Thyroid gland (tissue), 4 donors: ENCODE results near the gene FAM219B. TPM values are rescaled to one million over a fixed set of nuclear protein-coding genes. Genes with fewer than 3 reads are reported as not detected.

Experiments
- DNase-seq, 2 donors: peaks; one replicate each; pipeline ENCODE4 v3.0.0-alpha.2; 2019
- H3K27ac ChIP-seq, 3 donors: fragments of 200-600 bp; sonication (generic); 1 replicate in 2 of 3; 2 replicates in 1 of 3; pipeline ENCODE4 v1.5.1; 2016 to 2019; ENCODE audit warnings: mild to moderate bottlenecking in 1 of 3, moderate library complexity in 1 of 3
- H3K27me3 ChIP-seq: fragments of 200-600 bp; sonication (generic); one replicate; pipeline ENCODE4 v1.5.1; 2019
- H3K36me3 ChIP-seq, 2 donors: fragments of 200-600 bp; sonication (generic); one replicate each; pipeline ENCODE4 v1.5.1; 2016 to 2019
- H3K4me1 ChIP-seq, 2 donors: fragments of 200-600 bp; sonication (generic); one replicate each; pipeline ENCODE4 v1.5.1; 2017 to 2019
- H3K4me3 ChIP-seq, 3 donors: fragments of 200-600 bp; sonication (generic); replicated peaks in 1 of 3; 1 replicate in 2 of 3; 2 replicates in 1 of 3; pipeline ENCODE4 v1.5.1; 2016; ENCODE audit warnings: mild to moderate bottlenecking in 1 of 3
- H3K9me3 ChIP-seq: fragments of 200-600 bp; sonication (generic); one replicate; pipeline ENCODE4 v1.5.1; 2017
- POLR2A ChIP-seq, 2 donors: fragments of 450-650 bp; IDR thresholded peaks; one replicate each; pipeline ENCODE4 v1.6.1; 2017; ENCODE audit warnings: antibody characterized with exemption in 2 of 2, mild to moderate bottlenecking in 2 of 2, moderate library complexity in 1 of 2
- WGBS, 2 donors: methylation state at CpG; one replicate each; pipeline ENCODE4 v1.1.5; 2017; 5-methylcytosine and 5-hydroxymethylcytosine counted together
- intact Hi-C: fragments of 100-400 bp; cut with DNase I; formaldehyde crosslinking; loops from one replicate; pipeline ENCODE4 v1.15.1; 2023
- total RNA-seq, 4 donors: library from RNA; depleted of rRNA; stranded (reverse); fragments of >200 nt; gene quantifications; one replicate each; pipeline ENCODE4 v1.2.3, GENCODE V29; 2016
- TF ChIP-seq, protein P1 (sequence below), 6 experiments: fragments of 200-600 bp in 3 of 6; fragments of 450-650 bp in 3 of 6; sonication (generic) in 3 of 6; IDR thresholded peaks; one replicate each; pipeline ENCODE4 v1.5.1; 2016 to 2019; ENCODE audit warnings: antibody characterized with exemption in 6 of 6, mild to moderate bottlenecking in 2 of 6, inconsistent platforms in 1 of 6, moderate library complexity in 1 of 6

The FAM219B gene
- total RNA-seq, 4 donors from 2014 or later = 72.1 to 136 (median 88.2) TPM

DNA sequence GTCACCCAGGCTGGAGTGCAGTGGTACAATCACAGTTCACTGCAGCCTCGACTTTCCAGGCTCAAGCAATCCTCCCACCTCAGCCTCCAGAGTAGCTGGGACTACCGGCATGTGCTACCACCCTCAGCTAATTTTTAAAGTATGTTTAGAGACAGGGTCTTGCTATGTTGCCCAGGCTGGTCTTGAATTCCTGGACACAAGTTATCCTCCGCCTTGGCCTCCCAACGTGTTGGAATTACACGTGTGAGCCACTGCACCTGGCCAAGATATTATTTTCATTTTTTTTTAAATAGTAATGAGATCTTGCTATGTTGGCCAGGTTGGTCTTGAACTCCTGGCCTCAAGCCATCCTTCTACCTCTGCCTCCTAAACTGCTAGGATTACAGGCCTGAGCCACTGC, 21.2 kb downstream of the FAM219B start:
- Histone ChIP-seq H3K27ac (no peak overlapping the region), H3K4me1 (peaks cover 4 to 22% of the 10 kb centered on the region in 2 donors), H3K27me3 (no peaks in the 10 kb centered on the region), H3K36me3 (no peaks in the 10 kb centered on the region), H3K4me3 (no peak overlapping the region), H3K9me3 (no peaks in the 10 kb centered on the region)
- intact Hi-C loops = no loop called here
- TF ChIP-seq, protein P1, sequence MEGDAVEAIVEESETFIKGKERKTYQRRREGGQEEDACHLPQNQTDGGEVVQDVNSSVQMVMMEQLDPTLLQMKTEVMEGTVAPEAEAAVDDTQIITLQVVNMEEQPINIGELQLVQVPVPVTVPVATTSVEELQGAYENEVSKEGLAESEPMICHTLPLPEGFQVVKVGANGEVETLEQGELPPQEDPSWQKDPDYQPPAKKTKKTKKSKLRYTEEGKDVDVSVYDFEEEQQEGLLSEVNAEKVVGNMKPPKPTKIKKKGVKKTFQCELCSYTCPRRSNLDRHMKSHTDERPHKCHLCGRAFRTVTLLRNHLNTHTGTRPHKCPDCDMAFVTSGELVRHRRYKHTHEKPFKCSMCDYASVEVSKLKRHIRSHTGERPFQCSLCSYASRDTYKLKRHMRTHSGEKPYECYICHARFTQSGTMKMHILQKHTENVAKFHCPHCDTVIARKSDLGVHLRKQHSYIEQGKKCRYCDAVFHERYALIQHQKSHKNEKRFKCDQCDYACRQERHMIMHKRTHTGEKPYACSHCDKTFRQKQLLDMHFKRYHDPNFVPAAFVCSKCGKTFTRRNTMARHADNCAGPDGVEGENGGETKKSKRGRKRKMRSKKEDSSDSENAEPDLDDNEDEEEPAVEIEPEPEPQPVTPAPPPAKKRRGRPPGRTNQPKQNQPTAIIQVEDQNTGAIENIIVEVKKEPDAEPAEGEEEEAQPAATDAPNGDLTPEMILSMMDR (IDR thresholded peaks at IDR 0.05) = no peak
- TF ChIP-seq POLR2A (IDR thresholded peaks at IDR 0.05) = no peak
- DNase-seq = no peak
- WGBS, 2 donors = 86 to 93% methylated on average over 5 of the region's 5 CpGs

DNA sequence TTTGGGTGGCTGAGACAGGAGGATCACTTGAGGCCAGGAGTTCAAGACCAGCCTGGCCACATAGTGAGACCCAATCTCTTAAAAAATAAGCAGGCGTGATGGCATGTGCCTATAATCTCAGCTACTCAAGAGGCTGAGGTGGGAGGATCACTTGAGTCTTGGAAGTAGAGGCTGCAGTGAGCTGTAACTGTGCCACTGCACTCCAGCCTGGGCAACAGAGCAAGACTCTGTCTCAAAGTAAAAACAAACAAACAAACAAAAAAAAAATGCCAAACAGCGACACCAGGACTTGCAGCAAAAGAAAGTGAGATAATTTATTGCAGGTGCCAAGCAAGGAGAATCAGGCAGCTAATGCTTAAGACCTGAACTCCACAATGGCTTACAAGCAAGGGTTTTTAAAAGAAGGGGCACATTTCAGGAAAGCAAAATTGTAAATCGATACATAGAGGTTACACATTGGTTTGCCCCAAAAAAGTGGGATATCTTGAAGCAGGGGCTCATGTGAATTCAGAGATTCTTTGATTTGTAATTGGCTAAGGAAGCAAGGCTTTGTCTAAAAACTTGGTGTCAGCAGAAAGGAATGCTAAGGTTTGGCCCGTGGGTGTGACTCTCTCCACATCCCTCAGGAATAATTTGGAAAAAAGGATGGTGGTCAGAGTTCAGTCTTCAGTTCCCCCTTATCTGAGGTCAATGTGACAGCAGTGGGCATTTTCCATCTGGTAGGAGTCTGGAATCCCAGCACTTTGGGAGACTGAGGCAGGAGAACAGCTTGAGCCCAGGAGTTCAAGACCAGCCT, 22.0 kb downstream of the FAM219B start:
- peaks cover 4 to 19% of the 10 kb centered on the region in 2 donors for H3K4me1 ChIP-seq
- H3K27me3 ChIP-seq = no peaks in the 10 kb centered on the region
- no peak for DNase-seq
- 82 to 85% methylated on average over 4 of the region's 4 CpGs for WGBS, 2 donors
- H3K4me3 ChIP-seq = no peak overlapping the region
- TF ChIP-seq POLR2A (IDR thresholded peaks at IDR 0.05) = no peak
- TF ChIP-seq, protein P1 (IDR thresholded peaks at IDR 0.05) = no peak
- intact Hi-C loops = no loop called here
- H3K9me3 ChIP-seq = no peaks in the 10 kb centered on the region
- H3K27ac ChIP-seq = no peak overlapping the region
- H3K36me3 ChIP-seq = no peaks in the 10 kb centered on the region

DNA sequence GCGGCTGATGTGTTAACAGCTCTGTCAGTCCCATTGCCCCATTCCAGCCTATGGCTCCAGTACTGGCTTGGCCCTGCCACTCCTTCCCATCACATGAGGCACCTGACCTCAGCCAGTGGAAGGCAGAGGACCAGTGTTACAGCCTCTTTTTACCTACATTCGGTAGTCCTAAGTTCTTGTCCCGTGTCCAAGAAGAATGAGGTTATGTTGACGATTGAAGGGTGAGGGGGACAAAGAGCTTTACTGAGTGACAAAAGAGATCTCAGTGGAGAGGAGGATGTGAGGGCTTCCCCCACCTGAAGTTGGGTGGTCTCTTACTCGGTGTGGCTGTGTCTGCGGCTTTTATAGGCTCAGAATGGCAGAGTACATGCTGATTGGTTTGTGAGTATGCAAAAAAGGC, 24.1 kb downstream of the FAM219B start:
- no peak for DNase-seq
- intact Hi-C loops = no loop called here

DNA sequence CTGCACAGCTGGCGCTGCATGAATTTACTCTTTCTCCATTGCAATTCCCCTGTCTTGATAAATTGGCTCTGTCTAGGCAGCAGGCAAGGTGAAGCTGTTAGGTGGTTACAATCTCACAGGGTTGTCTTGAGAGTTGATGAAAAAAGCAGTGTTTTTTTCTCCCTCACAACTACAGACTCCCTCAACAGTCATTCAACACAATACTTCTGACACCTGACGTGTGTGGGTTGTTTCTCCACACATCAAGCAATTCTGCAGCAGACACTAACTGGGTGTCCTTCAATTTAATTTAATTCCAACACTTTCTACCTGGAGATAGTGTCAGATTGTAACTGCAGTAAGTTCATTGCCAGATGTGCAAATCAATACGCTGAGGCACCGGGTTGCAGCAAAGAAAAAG, 28.4 kb downstream of the FAM219B start:
- Histone ChIP-seq H3K36me3 (no peaks in the 10 kb centered on the region), H3K27me3 (no peaks in the 10 kb centered on the region), H3K9me3 (no peaks in the 10 kb centered on the region), H3K27ac (no peak overlapping the region), H3K4me3 (no peak overlapping the region), H3K4me1 (peaks cover 0 to 6% of the 10 kb centered on the region in 2 donors)
- 84% methylated on average over 4 of the region's 4 CpGs for WGBS, 2 donors
- no peak for TF ChIP-seq POLR2A (IDR thresholded peaks at IDR 0.05)
- TF ChIP-seq, protein P1 (IDR thresholded peaks at IDR 0.05) = no peak
- intact Hi-C loops = no loop called here
- DNase-seq = no peak

More for the DNA sequence above, 24.1 kb downstream of the FAM219B start:
- no peaks in the 10 kb centered on the region for H3K36me3 ChIP-seq
- H3K4me3 ChIP-seq = no peak overlapping the region
- no peak for TF ChIP-seq POLR2A (IDR thresholded peaks at IDR 0.05)
- TF ChIP-seq, protein P1 (IDR thresholded peaks at IDR 0.05) = no peak
- H3K27me3 ChIP-seq = no peaks in the 10 kb centered on the region
- H3K4me1 ChIP-seq = peaks cover 0 to 6% of the 10 kb centered on the region in 2 donors
- H3K9me3 ChIP-seq = no peaks in the 10 kb centered on the region
- no peak overlapping the region for H3K27ac ChIP-seq
- 91 to 95% methylated on average over 5 to 6 of the region's 6 CpGs for WGBS, 2 donors

DNA sequence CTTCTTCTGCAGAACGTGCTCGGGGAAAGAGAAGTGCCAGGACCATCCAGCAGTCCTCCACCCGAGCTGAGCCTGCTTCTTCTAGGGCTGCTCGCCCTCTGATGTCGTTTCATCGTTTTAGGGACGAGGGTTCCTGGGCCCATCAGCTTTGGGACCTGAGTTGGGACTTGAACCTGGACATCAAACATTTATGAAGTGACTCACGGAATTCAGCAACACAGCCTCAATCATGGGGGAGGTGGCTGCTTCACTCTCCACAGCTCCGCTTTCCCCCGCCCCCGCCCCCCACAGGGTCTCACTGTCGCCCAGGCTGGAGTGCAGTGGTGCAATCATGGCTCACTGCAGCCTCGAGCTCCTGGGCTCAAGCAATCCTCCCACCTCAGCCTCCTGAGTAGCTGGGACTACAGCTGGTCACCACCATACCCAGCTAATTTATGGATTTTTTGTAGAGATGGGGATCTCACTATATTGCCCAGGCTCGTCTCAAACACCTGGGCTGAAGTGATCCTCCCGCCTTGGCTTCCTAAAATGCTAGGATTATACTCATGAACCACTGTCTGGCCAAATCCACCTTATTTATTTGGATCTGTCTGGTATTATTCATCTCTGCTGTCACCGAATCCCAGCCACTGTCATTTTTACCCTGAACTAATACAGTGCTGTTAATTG, 32.8 kb downstream of the FAM219B start:
- DNase-seq = peak; percentile 25 to 31
- WGBS, 2 donors = 35 to 37% methylated on average over 13 to 16 of the region's 16 CpGs
- H3K4me3 ChIP-seq = peak overlapping the region in 2 of 3 donors; percentile 45 to 97
- no peaks in the 10 kb centered on the region for H3K9me3 ChIP-seq
- intact Hi-C loops = no loop called here
- peaks cover 33 to 42% of the 10 kb centered on the region in 2 donors for H3K4me1 ChIP-seq
- H3K27me3 ChIP-seq = no peaks in the 10 kb centered on the region
- no peaks in the 10 kb centered on the region for H3K36me3 ChIP-seq
- peak overlapping the region; percentile 82 to 90 (median 88) for H3K27ac ChIP-seq
- no peak for TF ChIP-seq POLR2A (IDR thresholded peaks at IDR 0.05)
- TF ChIP-seq, protein P1 (IDR thresholded peaks at IDR 0.05) = no peak
